IMR-90 (cell line): ENCODE results near the gene SLC4A4. TPM values are rescaled to one million over a fixed set of nuclear protein-coding genes. Genes with fewer than 3 reads are reported as not detected.

Source experiments
- ATAC-seq: fragments of 200-7000 bp; cut with Tn5 transposase; 2 replicates; pipeline ENCODE4 v1.9.1; 2020; ENCODE audit warnings: low read depth, mild to moderate bottlenecking, moderate library complexity
- BruUV-seq: library from RNA; stranded (reverse); fragments of 400-500 nt; replicated peaks from 2 replicates; lab custom pipeline; 2021; lab: Mats Ljungman, UMichigan
- CTCF ChIA-PET: fragments of 300-600 bp; formaldehyde crosslinking; extraction: SDS; loops from one replicate; lab custom pipeline; 2021; ENCODE audit warnings: antibody characterized with exemption; lab: Yijun Ruan, JAX
- POLR2A ChIA-PET: fragments of 300-600 bp; sonication (Branson Sonifier 250); formaldehyde crosslinking; loops from one replicate; lab custom pipeline; 2022; ENCODE audit warnings: antibody characterized with exemption; ENCODE audit not compliant: unreplicated experiment; lab: Charles Lee
- DNase-seq: peaks from one replicate; pipeline ENCODE4 v3.0.0; 2013
- H2AFZ ChIP-seq: replicated peaks from 2 replicates; pipeline ENCODE3; 2013; ENCODE audit warnings: low read length, mild to moderate bottlenecking; ENCODE audit not compliant: poor library complexity
- H2AK5ac ChIP-seq: 2 replicates; pipeline ENCODE4 v1.6.1; 2013; ENCODE audit warnings: low read depth, low read length, inconsistent platforms
- H2AK9ac ChIP-seq: replicated peaks from 2 replicates; pipeline ENCODE3; 2013; ENCODE audit warnings: mild to moderate bottlenecking, low read depth, low read length, moderate library complexity; ENCODE audit not compliant: poor library complexity
- H2BK120ac ChIP-seq: 2 replicates; pipeline ENCODE4 v1.6.1; 2013; ENCODE audit warnings: low read depth, low read length, inconsistent platforms
- H2BK15ac ChIP-seq: 3 replicates; pipeline ENCODE4 v1.6.1; 2013; ENCODE audit warnings: low read depth, low read length, inconsistent platforms
- H2BK20ac ChIP-seq: 2 replicates; pipeline ENCODE4 v1.6.1; 2013; ENCODE audit warnings: low read depth, mild to moderate bottlenecking, inconsistent platforms, low read length, moderate library complexity
- H2BK5ac ChIP-seq: 2 replicates; pipeline ENCODE4 v1.6.1; 2013; ENCODE audit warnings: mild to moderate bottlenecking, low read depth, low read length, inconsistent platforms; ENCODE audit not compliant: poor library complexity, severe bottlenecking
- H3K14ac ChIP-seq: replicated peaks from 2 replicates; pipeline ENCODE4 v1.6.1; 2013; ENCODE audit warnings: low read depth, low read length, inconsistent platforms
- H3K18ac ChIP-seq: 2 replicates; pipeline ENCODE4 v1.6.1; 2013; ENCODE audit warnings: low read depth, low read length, control low read depth
- H3K23ac ChIP-seq: 2 replicates; pipeline ENCODE4 v1.6.1; 2013; ENCODE audit warnings: low read depth, low read length, inconsistent platforms
- H3K27ac ChIP-seq: 2 replicates; pipeline ENCODE4 v1.5.1; 2013; ENCODE audit warnings: mild to moderate bottlenecking, control low read depth, low read length; ENCODE audit not compliant: insufficient read depth
- H3K27me3 ChIP-seq: 2 replicates; pipeline ENCODE4 v1.6.1; 2013; ENCODE audit warnings: low read length; ENCODE audit not compliant: control insufficient read depth, insufficient read depth
- H3K36me3 ChIP-seq: 2 replicates; pipeline ENCODE4 v1.6.1; 2013; ENCODE audit warnings: low read length, mixed read lengths; ENCODE audit not compliant: control insufficient read depth, insufficient read depth
- H3K4ac ChIP-seq: 2 replicates; pipeline ENCODE4 v1.6.1; 2013; ENCODE audit warnings: low read depth, low read length, inconsistent platforms
- H3K4me1 ChIP-seq: 2 replicates; pipeline ENCODE4 v1.6.1; 2013; ENCODE audit warnings: low read length, mixed read lengths; ENCODE audit not compliant: control insufficient read depth, insufficient read depth
- H3K4me2 ChIP-seq: 2 replicates; pipeline ENCODE4 v1.6.1; 2013; ENCODE audit warnings: low read depth, mild to moderate bottlenecking, control low read depth, low read length, moderate library complexity
- H3K4me3 ChIP-seq: 2 replicates; pipeline ENCODE4 v1.5.1; 2013; ENCODE audit warnings: low read depth, mild to moderate bottlenecking, control low read depth, low read length, moderate library complexity; ENCODE audit not compliant: insufficient read depth
- H3K56ac ChIP-seq: 2 replicates; pipeline ENCODE4 v1.6.1; 2013; ENCODE audit warnings: low read length, inconsistent platforms; ENCODE audit not compliant: insufficient read depth; ENCODE audit errors: extremely low read depth
- H3K79me1 ChIP-seq, 2 experiments: 2 replicates each; pipeline ENCODE4 v1.6.1; 2013; ENCODE audit warnings: low read length in 2 of 2, inconsistent platforms in 1 of 2, low read depth in 1 of 2
- H3K9ac ChIP-seq: 2 replicates; pipeline ENCODE4 v1.6.1; 2013; ENCODE audit warnings: low read depth, low read length, control low read depth
- H3K9me1 ChIP-seq: 2 replicates; pipeline ENCODE4 v1.6.1; 2013; ENCODE audit warnings: low read length, inconsistent platforms; ENCODE audit not compliant: insufficient read depth
- H3K9me3 ChIP-seq: 2 replicates; pipeline ENCODE4 v1.6.1; 2013; ENCODE audit warnings: low read length; ENCODE audit not compliant: control insufficient read depth, insufficient read depth
- H4K20me1 ChIP-seq: 2 replicates; pipeline ENCODE4 v1.6.1; 2013; ENCODE audit warnings: low read length, inconsistent platforms; ENCODE audit not compliant: insufficient read depth
- H4K5ac ChIP-seq: 2 replicates; pipeline ENCODE4 v1.6.1; 2013; ENCODE audit warnings: mild to moderate bottlenecking, low read depth, low read length, control low read depth
- H4K8ac ChIP-seq, 2 experiments: 2 replicates each; pipeline ENCODE4 v1.6.1; 2013; ENCODE audit warnings: low read depth in 2 of 2, low read length in 2 of 2, control low read depth in 1 of 2, inconsistent platforms in 1 of 2
- H4K91ac ChIP-seq: 2 replicates; pipeline ENCODE4 v1.6.1; 2013; ENCODE audit warnings: low read depth, low read length, inconsistent platforms; ENCODE audit not compliant: insufficient read depth
- FOS ChIP-seq: fragments of 150-350 bp; IDR thresholded peaks from 2 replicates; pipeline ENCODE4 v1.6.1; 2016; ENCODE audit warnings: low read depth, low read length
- MAFK ChIP-seq: IDR thresholded peaks from 2 replicates; pipeline ENCODE4 v1.6.1; 2012; ENCODE audit warnings: low read depth, low read length, improper control_type of control experiment
- MXI1 ChIP-seq: IDR thresholded peaks from 2 replicates; pipeline ENCODE4 v1.6.1; 2012; ENCODE audit warnings: low read depth, mild to moderate bottlenecking, low read length, moderate library complexity, borderline replicate concordance
- NFE2L2 ChIP-seq: fragments of 150-350 bp; IDR thresholded peaks from 2 replicates; pipeline ENCODE4 v1.6.1; 2016; ENCODE audit warnings: low read depth, mild to moderate bottlenecking, low read length
- RCOR1 ChIP-seq: IDR thresholded peaks from 2 replicates; pipeline ENCODE4 v1.6.1; 2012; ENCODE audit warnings: mild to moderate bottlenecking, low read length, improper control_type of control experiment; ENCODE audit not compliant: insufficient replicate concordance
- WGBS, 2 experiments: methylation state at CpG; one replicate each; pipeline versions ENCODE4 v1.1.5 to v1.1.7; 2013; ENCODE audit warnings: missing lambda C conversion rate in 2 of 2; ENCODE audit not compliant: insufficient read length in 1 of 2; ENCODE audit errors: extremely low coverage in 2 of 2; 5-methylcytosine and 5-hydroxymethylcytosine counted together
- dilution Hi-C: fragments of 300-500 bp; cut with HindIII; formaldehyde crosslinking; loops from one replicate; pipeline ENCODE4 v1.14.3; 2018; ENCODE audit warnings: low sequenced_read_pairs; ENCODE audit not compliant: unreplicated experiment
- in situ Hi-C: fragments of 300-500 bp; cut with MboI; formaldehyde crosslinking; loops from 3 replicates; pipeline ENCODE4 v1.14.3; 2019; ENCODE audit warnings: low sequenced_read_pairs, inconsistent platforms, mixed read lengths
- intact Hi-C: fragments of 100-400 bp; cut with micrococcal nuclease; formaldehyde crosslinking; loops from 2 replicates; pipeline ENCODE4 v1.10.0; 2022
- polyA plus RNA-seq, 3 experiments: library from polyadenylated mRNA; depleted of rRNA; stranded (reverse); fragments of >200 nt; gene quantifications; 2 replicates each; pipeline ENCODE4 v1.2.3, GENCODE V29; 2012; ENCODE audit warnings: low replicate concordance in 1 of 3
- total RNA-seq: library from RNA; depleted of rRNA; stranded (reverse); fragments of >200 nt; gene quantifications from 2 replicates; pipeline ENCODE4 v1.2.3, GENCODE V29; 2012
- TF ChIP-seq, protein P1 (sequence below): conservative IDR thresholded peaks from 2 replicates; pipeline ENCODE4 v1.5.1; 2012; ENCODE audit warnings: mild to moderate bottlenecking, low read depth, low read length, improper control_type of control experiment
- TF ChIP-seq, protein P2 (sequence below): fragments of 150-350 bp; IDR thresholded peaks from 2 replicates; pipeline ENCODE4 v1.6.1; 2016; ENCODE audit warnings: low read depth, mild to moderate bottlenecking, low read length, moderate library complexity, borderline replicate concordance

SLC4A4 gene
- total and polyA plus RNA-seq, 2 of the 4 experiments (the other 2 are of a cell fraction) = 5.6 to 16.8 TPM

DNA sequence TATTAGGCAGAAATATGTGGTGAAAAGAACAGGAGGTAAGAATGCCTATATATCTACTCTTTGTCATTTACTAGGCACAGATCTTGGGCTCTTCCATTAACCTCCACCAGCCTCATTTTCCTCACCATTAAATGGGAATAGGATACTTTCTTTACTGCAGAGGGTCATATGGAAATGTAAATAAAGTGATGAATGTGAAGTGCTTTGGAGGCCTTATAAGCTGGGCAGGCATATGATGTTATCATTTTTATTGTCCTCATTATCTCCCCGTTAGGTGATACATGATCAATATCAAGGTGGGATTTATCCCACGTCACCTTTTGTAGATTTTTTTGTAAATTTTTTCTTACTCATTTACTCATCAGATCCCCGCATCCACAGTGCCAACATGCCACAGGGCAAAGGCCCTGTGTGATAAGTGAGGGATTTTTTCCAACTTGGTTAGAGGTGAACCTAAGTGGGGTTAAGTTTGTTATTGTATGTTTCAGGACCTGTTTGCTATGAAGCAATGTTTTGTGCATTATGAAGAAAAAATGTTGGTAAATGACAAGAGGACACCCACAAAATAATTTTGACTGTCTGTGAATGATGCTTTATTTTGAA, 107.8 kb downstream of the SLC4A4 start:
- H2BK15ac ChIP-seq = no peak overlapping the region
- intact Hi-C loops (no loop called here), dilution Hi-C loops (no loop called here), in situ Hi-C loops (no loop called here)
- H2BK120ac ChIP-seq = no peak overlapping the region
- no peak overlapping the region for H3K4me3 ChIP-seq
- H3K4ac ChIP-seq = no peak overlapping the region
- H3K27me3 ChIP-seq = no peaks in the 10 kb centered on the region
- H2AFZ ChIP-seq = no peak overlapping the region
- no peak overlapping the region for H4K91ac ChIP-seq
- no peak overlapping the region for H3K18ac ChIP-seq
- CTCF ChIA-PET = no interaction called here
- H2AK9ac ChIP-seq = no peak overlapping the region
- WGBS, 2 experiments = no CpG with 5 or more reads among the region's 3 CpGs
- H3K4me2 ChIP-seq = no peak overlapping the region
- H3K14ac ChIP-seq = no peak overlapping the region
- H3K9ac ChIP-seq = no peak overlapping the region
- H3K36me3 ChIP-seq = peaks cover 13% of the 10 kb centered on the region
- no peak overlapping the region for H2BK5ac ChIP-seq
- H3K9me3 ChIP-seq = no peaks in the 10 kb centered on the region
- TF ChIP-seq FOS (no peak), MXI1 (no peak), MAFK (no peak), RCOR1 (no peak), NFE2L2 (no peak)
- TF ChIP-seq, protein P1, sequence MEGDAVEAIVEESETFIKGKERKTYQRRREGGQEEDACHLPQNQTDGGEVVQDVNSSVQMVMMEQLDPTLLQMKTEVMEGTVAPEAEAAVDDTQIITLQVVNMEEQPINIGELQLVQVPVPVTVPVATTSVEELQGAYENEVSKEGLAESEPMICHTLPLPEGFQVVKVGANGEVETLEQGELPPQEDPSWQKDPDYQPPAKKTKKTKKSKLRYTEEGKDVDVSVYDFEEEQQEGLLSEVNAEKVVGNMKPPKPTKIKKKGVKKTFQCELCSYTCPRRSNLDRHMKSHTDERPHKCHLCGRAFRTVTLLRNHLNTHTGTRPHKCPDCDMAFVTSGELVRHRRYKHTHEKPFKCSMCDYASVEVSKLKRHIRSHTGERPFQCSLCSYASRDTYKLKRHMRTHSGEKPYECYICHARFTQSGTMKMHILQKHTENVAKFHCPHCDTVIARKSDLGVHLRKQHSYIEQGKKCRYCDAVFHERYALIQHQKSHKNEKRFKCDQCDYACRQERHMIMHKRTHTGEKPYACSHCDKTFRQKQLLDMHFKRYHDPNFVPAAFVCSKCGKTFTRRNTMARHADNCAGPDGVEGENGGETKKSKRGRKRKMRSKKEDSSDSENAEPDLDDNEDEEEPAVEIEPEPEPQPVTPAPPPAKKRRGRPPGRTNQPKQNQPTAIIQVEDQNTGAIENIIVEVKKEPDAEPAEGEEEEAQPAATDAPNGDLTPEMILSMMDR = no peak
- TF ChIP-seq, protein P2, sequence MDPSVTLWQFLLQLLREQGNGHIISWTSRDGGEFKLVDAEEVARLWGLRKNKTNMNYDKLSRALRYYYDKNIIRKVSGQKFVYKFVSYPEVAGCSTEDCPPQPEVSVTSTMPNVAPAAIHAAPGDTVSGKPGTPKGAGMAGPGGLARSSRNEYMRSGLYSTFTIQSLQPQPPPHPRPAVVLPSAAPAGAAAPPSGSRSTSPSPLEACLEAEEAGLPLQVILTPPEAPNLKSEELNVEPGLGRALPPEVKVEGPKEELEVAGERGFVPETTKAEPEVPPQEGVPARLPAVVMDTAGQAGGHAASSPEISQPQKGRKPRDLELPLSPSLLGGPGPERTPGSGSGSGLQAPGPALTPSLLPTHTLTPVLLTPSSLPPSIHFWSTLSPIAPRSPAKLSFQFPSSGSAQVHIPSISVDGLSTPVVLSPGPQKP = no peak
- peaks cover 2% of the 10 kb centered on the region; the same call in 1 of the 2 replicates for H3K9me1 ChIP-seq
- H3K23ac ChIP-seq = no peak overlapping the region
- H3K56ac ChIP-seq = no peak overlapping the region
- H4K8ac ChIP-seq = no peak overlapping the region
- H2AK5ac ChIP-seq = no peak overlapping the region
- H2BK20ac ChIP-seq = no peak overlapping the region
- ATAC-seq (no peak), DNase-seq (no peak)
- no peaks in the 10 kb centered on the region for H3K4me1 ChIP-seq
- no TSS peak for BruUV-seq
- no peaks in the 10 kb centered on the region for H4K20me1 ChIP-seq
- POLR2A ChIA-PET = no interaction called here
- no peak overlapping the region for H4K5ac ChIP-seq
- no peak overlapping the region for H3K27ac ChIP-seq
- peaks cover 4 to 13% of the 10 kb centered on the region in 2 experiments; a peak in 3 of 4 replicates for H3K79me1 ChIP-seq
